HG03460 (cell line): ENCODE results near the gene C4orf51.

Experiments used
- ATAC-seq: cut with Tn5 transposase; IDR thresholded peaks from one replicate; pipeline ENCODE4 v1.9.1; 2021; ENCODE audit not compliant: unreplicated experiment

The C4orf51 gene

DNA sequence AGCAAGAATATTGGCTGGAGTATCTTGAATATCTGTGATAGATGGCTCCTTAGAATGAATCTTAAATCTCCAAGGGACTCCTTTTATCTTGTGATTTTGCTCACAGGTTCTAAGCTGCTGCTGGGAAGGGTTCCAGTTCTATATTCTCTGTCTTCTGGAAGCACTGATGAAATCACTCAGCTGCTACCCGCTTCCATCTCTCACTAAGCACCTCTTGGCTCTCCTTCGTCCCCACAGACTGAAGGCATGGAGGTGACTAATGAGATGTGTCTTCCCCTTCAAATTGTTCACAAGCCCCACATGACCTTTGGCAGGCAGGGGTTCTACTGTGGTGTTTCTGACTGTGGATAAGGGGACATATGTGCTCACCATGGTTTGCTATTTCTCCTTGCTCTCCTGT lies 75.9 kb downstream of the C4orf51 start:
- no peak for ATAC-seq

- ATAC-seq = no peak
These were observed 76.3 kb downstream of the C4orf51 start for GRCh38 chr4:145756244-145756643.

DNA sequence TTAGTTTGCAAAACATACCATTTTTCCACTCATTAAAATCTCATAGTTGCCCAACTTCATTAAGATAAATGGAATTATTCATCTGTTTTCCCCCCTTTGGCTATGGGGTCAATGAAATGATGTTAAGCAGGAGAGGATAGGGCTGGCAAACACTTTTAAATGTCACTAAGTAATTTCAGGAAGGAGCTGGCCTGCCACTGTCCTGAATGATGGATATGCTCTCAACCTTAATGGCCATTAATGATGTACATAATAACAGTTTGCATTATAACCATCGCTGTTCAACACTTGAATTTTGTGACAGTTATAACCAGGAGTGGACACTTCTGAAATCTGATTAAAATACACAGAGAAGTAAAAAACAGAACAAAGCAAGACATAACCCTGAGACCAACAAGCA lies 77.2 kb downstream of the C4orf51 start:
- no peak for ATAC-seq

DNA sequence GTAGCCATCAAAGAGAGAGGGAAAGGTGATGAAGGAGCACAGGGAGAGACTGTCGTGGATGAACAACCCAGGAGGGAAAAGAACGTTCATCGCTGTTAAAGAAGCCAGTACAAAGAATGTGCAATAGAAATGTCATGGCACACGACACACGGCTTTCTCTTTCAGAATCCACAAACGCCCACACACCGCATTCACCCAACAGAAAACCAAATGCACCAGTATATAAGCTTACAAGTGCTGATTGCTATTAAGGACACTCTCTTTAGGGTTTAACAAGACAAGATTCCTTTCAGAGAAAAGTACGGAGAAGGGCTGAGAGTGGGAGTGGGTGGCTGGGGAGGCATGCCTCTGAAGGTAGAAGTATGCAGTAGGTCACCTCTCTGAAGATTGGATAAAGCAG lies 80.2 kb downstream of the C4orf51 start:
- no peak for ATAC-seq

GRCh38 chr4:145760961-145761929 lies 81.3 kb downstream of the C4orf51 start:
- no peak for ATAC-seq

DNA sequence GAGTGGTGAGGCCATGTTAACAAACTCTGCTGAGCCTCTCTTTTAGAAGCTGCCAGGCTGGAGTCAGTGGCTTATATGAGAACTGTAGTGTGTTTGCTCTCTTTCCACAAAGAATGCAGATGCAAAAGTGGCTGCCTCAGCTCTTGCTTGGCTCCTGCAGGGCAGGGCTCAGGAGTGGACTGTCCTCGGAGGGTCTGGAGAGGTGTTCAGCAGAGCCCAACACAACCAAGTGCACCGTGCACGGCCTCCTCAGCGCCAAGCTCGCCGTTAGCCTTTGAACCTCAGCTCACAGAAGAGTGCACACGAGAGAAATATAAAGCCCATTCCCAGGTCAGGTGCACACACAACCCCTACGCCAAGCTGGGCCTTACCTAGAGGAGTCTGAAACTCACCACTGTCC lies 82.8 kb downstream of the C4orf51 start:
- no peak for ATAC-seq

DNA sequence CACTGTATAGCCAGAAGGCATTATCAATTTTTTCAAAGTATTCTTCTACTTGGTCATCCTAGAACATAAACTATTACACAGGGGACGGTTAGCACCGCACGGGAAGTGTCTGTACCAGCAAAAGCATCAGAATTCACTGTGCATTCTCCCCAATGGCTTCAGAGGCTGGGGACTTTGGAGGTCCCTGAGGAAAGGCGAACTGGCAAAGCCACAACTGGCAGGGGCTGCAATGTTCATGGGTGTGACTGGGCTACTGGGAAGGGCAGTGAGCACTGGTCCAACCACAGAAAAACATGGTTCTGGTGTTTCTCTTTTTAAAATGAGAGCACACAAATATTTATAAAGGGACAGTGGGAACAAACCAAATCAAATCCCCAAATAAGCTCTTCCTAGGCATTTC lies 83.5 kb downstream of the C4orf51 start:
- ATAC-seq = no peak

DNA sequence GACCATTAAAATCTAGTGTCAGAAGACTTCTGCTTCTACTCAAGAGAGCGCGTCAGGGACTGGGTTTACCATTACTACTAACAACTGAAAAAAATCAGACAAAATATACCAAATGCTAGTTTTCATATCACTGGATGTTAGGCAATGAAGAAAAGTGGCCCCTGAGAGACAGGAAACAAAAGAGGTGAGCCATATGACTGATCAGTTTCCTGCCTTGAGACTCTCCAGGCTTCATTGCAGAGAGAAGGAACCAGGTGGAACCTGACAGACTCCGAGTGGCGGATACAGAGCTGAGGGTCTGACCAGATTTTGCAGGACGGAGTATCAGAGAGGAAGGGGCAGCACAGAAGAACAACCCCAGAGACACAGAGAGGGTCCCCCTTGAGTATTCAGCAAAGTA lies 86.3 kb downstream of the C4orf51 start:
- no peak for ATAC-seq

- ATAC-seq = no peak
These were observed 89.6 kb downstream of the C4orf51 start for GRCh38 chr4:145769450-145770037.

DNA sequence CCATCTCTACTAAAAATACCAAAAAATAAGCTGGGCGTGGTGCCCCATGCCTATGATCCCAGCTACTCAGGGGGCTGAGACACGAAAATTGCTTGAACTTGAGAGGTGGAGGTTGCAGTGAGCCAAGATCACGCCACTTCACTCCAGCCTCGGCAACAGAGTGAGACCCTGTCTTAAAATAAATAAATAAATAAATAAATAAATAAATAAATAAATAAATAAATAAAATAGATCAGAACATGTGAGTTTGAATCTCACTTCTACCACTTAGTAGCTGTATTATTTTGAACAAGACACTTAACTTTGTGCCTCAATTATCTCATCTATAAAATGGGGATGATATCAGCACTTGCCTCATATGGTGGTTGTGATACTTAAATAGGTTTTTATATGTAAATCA lies 90.2 kb downstream of the C4orf51 start:
- no peak for ATAC-seq

- ATAC-seq = no peak
These were observed 92.4 kb downstream of the C4orf51 start for GRCh38 chr4:145772347-145772746.

DNA sequence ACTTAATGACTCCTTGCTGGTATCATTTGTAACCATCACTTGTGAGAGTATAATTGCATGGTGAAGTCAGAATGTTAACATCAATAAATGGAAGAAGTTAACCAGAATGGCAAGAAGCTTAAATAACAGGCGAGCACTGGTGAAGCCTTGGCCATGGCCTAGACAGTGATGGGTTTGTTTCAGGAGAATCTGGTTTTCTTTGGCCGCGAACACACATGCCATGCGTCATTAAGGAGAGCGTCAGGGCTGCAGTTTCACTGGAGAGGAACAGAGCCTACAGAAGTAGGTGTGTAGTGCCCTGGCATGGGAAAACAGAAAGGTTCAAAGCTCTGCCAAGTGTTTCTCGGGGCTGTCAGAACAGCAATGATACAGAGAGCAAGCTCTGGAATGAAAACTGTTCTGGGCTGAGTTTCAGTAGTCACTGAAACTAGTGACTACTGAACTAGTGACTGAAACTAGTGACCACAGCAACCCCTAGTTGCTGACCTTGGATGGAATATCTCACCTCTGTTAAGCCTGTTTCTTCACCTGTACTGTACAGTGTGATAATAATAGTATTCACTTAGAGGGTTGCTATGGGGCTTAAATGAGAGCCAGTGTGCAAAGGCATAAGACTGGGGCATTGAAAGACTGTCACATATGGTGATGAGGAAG lies 93.8 kb downstream of the C4orf51 start:
- ATAC-seq = peak; percentile 87

DNA sequence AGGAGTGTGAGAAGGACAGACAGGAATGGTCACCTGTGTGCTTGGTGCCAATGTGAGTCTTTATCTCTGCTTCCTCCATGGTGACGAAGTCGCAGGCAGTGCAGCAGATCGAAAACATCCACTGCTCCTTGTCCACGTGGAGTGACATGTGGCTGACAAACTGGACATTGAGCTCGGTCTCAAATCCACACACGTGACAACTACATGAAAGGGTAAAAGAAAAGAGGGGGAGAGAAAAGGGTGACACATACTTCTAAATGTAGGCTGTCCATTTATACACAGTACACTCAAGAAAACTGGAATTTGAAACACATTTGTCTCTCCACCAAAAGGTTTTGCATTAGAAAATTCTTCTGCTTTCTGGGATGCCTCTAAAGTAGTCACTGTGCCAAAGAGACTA lies 94.5 kb downstream of the C4orf51 start:
- ATAC-seq = no peak

DNA sequence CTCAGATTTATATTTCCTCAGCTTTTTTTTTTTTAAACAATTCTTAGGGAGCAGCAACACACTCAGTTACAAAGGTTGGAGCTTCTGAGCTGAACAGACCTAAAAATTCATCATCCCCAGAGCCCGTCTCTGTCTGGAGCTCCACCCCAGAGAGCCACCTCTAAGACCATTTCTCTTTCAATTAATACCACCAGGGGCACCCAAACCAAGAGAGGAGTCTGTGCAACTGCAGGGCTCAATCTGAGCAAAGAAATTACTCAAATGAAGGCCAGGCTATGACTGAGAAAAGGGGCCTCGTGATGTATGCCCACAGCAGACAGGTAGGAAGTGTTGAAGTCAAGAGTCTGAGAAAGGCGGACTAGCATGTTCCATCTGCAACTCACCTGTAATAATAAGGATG lies 95.5 kb downstream of the C4orf51 start:
- ATAC-seq = no peak

- ATAC-seq = no peak
These were observed 96.3 kb downstream of the C4orf51 start for GRCh38 chr4:145776208-145776607.

DNA sequence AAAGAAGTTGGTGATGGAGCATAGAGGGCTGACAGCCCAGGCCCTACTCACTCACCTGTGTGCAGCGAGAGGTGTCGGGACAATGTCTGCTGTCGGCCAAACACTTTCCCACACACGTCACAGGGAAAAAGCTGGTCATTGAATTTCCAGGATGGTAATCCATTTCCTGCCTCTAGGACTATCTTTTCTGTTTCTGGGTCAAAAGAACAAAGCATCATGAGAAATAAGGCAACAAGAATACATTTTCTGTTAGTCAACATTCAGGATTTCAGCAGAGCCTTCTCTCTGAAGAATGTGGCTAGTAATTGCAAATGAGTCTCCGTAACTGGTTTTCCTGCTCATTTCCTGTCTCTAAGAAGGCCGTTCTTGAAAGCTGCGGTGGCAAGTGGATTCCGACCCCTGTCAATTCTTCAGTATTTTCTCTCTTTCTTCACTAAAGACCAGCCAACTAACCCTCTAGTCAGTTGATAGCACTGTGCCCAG lies 99.4 kb downstream of the C4orf51 start:
- ATAC-seq = no peak

DNA sequence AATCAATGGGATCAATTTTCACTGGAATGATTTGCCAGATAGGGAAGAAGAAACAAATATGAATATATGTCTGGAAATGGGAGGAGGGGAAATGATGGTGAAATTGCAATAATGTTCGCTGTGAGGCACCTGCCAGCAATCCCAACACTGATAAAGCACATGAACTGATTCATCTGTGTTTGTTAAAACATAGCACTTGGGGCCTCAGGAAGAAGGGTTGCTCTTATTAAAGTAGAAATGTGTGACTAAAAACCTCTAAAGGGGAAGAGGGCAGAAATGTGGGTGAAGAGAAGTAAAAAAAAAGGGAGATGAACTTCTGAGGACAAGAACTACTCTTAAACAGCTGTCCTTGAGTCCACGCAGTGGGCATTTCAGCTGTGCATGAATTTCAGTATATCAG lies 101.4 kb downstream of the C4orf51 start:
- no peak for ATAC-seq
